ENCODE data around the gene ALDH18A1.

DNA sequence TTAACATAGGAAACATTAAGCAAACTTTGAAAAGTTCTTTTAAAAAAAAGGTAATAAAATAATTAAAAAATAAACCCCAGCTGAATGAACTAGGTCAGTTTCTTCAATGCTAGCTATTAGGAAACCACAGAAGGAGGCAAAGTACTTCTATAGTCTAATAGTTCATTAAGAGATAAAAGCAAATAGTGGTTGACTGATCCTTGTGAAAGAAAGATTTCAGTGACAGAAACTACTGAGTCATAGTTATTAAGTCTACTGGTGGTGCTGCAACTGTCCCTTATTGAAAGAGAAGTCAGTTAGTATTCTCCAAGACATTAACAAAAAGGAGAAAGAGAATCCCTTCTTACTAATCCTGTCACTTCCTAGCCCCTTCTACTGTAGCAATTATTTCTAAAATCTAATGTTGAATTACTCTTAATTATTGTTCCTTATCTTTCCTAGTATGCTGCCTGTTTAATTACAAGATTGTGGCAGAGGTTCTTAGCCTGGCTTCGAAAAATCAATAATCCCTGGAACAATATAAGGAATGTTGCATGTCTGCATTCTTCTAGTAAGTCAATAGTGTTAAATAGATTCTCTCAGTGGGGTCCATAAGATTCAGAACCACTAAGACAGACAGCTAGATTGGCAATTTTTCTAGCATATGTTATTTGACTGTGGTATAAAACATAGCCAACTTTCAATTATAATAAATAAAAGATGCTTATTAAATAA, 19.0 kb upstream of the ALDH18A1 start:
- TF ChIP-seq, protein P1, sequence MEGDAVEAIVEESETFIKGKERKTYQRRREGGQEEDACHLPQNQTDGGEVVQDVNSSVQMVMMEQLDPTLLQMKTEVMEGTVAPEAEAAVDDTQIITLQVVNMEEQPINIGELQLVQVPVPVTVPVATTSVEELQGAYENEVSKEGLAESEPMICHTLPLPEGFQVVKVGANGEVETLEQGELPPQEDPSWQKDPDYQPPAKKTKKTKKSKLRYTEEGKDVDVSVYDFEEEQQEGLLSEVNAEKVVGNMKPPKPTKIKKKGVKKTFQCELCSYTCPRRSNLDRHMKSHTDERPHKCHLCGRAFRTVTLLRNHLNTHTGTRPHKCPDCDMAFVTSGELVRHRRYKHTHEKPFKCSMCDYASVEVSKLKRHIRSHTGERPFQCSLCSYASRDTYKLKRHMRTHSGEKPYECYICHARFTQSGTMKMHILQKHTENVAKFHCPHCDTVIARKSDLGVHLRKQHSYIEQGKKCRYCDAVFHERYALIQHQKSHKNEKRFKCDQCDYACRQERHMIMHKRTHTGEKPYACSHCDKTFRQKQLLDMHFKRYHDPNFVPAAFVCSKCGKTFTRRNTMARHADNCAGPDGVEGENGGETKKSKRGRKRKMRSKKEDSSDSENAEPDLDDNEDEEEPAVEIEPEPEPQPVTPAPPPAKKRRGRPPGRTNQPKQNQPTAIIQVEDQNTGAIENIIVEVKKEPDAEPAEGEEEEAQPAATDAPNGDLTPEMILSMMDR (IDR thresholded peaks at IDR 0.05; ENCODE audit: extremely low read depth in 1 of 2, insufficient read depth in 1 of 2, low read depth in 1 of 2, low read length in 2 of 2): no peak
- no peak for TF ChIP-seq EZH2 (IDR thresholded peaks at IDR 0.05; ENCODE audit: borderline replicate concordance, low read depth, low read length, severe bottlenecking)
- TF ChIP-seq POLR2AphosphoS5 (IDR thresholded peaks at IDR 0.05; ENCODE audit: insufficient read depth, low read depth, low read length): no peak
- TF ChIP-seq POLR2A (IDR thresholded peaks at IDR 0.05; ENCODE audit: low read depth, low read length): no peak
- no peak for TF ChIP-seq MAX (IDR thresholded peaks at IDR 0.05; ENCODE audit: insufficient read depth, insufficient read length)
- TF ChIP-seq JUN (IDR thresholded peaks at IDR 0.05; ENCODE audit: borderline replicate concordance, insufficient read depth, insufficient read length, low read depth): no peak
- TF ChIP-seq MYC (IDR thresholded peaks at IDR 0.05; ENCODE audit: low read depth, low read length): no peak
- no peak for TF ChIP-seq GATA2 (IDR thresholded peaks at IDR 0.05; ENCODE audit: insufficient read depth, insufficient read length, low read depth, low read length)
- no peak for TF ChIP-seq FOS (IDR thresholded peaks at IDR 0.05; ENCODE audit: borderline replicate concordance, insufficient read depth, low read length)
